Esophagus (tissue), 2 donors: ENCODE measurements around the gene SPDEF. TPM values are rescaled to one million over a fixed set of nuclear protein-coding genes. Genes with fewer than 3 reads are reported as not detected.

Experiments
- H3K27ac ChIP-seq, 2 donors: one replicate each; pipeline ENCODE4 v1.5.1; 2013; ENCODE audit warnings: low read depth in 2 of 2, mild to moderate bottlenecking in 2 of 2, inconsistent platforms in 1 of 2, low read length in 1 of 2, moderate library complexity in 1 of 2
- H3K27me3 ChIP-seq, 2 donors: one replicate each; pipeline ENCODE4 v1.6.1; 2013; ENCODE audit warnings: low read length in 2 of 2, control low read depth in 1 of 2, mild to moderate bottlenecking in 1 of 2; ENCODE audit not compliant: insufficient read depth in 2 of 2, control insufficient read depth in 1 of 2
- H3K36me3 ChIP-seq, 2 donors: one replicate each; pipeline ENCODE4 v1.6.1; 2013; ENCODE audit warnings: low read length in 1 of 2; ENCODE audit not compliant: control insufficient read depth in 2 of 2, insufficient read depth in 2 of 2
- H3K4me1 ChIP-seq, 2 donors: one replicate each; pipeline ENCODE4 v1.6.1; 2013; ENCODE audit warnings: low read length in 1 of 2; ENCODE audit not compliant: control insufficient read depth in 2 of 2, insufficient read depth in 2 of 2
- H3K4me3 ChIP-seq, 2 donors: one replicate each; pipeline ENCODE4 v1.5.1; 2013; ENCODE audit warnings: low read length in 2 of 2, mild to moderate bottlenecking in 2 of 2, low read depth in 1 of 2, moderate library complexity in 1 of 2
- H3K9me3 ChIP-seq, 2 donors: one replicate each; pipeline ENCODE4 v1.6.1; 2013; ENCODE audit warnings: mild to moderate bottlenecking in 2 of 2, low read depth in 1 of 2, low read length in 1 of 2, moderate library complexity in 1 of 2; ENCODE audit not compliant: control insufficient read depth in 2 of 2, insufficient read depth in 1 of 2
- WGBS, 2 donors: extraction: QIAGEN DNeasy Blood & Tissue Kit; methylation state at CpG; one replicate each; pipeline ENCODE4 v1.1.7; 2013; 5-methylcytosine and 5-hydroxymethylcytosine counted together
- polyA plus RNA-seq, 2 donors: library from polyadenylated mRNA; stranded (reverse); fragments of 200-250 nt; gene quantifications; one replicate each; pipeline ENCODE4 v1.2.3, GENCODE V29; 2013
- donor health status: healthy with polysubstance abuse.
- donor health status: Bipolar disorder and iron deficiency.

SPDEF gene
- polyA plus RNA-seq, 2 donors: 0.08 TPM

DNA sequence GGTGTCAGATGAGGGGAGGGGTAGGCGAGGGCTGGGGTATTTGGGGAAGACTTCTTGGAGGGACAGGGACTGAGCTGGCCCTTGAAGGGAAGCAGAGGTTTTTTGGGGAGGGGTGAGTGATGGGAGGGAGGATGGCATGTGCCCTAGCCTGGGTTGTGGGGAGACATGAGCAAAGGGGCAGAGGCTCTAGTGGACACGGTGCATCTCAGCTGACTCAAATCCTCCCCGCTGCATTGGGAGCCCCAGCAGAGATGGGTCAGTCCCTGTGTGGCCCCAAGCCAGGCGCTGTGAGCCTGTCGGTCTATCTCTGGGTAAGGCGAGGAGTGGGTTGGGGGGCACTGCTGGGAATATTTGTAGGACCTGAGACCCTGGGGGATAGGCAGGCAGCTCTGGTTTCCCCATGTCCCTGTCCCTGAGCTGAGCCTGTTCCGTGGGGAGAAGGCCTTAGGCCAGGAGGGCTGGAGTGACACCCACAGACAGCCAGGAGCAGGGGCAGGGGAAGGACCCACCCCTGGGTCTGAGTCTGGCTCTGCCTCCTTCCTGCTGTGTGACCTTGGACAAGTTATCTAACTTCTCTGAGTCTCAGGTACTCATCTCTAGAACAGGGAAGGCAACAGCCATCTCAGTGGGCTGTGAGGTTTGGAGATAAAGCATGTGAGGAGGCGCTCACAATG, 36.0 kb downstream of the SPDEF start:
- no peaks in the 10 kb centered on the region for H3K9me3 ChIP-seq
- H3K27ac ChIP-seq: no peak overlapping the region
- WGBS, 2 donors: 89 to 90% methylated on average over 8 of the region's 8 CpGs
- H3K27me3 ChIP-seq: no peaks in the 10 kb centered on the region
- H3K4me3 ChIP-seq: no peak overlapping the region
- no peaks in the 10 kb centered on the region for H3K36me3 ChIP-seq
- H3K4me1 ChIP-seq: no peaks in the 10 kb centered on the region

DNA sequence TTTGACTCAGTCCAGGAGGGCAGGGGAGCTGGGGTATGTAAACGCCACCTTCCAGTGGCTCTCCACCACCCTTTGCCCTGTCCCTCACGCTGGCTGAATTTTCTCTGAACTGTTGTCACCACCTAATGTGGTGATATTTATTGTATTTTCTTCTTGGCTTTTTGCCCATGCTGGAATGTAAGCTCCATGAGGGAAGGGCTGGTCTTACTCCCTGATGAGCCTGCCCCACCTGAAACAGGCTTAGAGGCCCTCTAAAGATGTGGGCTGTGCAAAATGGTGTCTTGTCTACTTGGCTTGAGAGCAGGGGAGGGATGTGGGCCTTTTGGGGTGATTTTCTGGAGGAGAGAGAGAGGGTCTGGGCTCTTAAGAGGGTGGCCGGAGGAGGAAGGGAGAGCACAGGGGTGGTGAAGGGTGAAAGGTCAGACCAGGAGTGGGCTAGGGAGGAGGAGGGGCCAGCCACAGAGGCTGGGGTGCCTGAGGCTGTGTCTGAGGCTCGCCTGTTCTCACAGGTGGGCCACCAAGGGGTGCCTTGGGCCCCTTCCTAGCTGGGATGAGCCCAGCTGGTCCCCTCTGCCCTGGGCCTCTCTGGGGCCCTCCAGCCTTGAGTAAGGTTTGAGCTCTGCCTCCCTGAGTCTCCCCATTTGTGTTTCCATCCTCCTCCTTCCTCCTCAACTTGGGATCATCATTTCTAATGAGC, 37.3 kb downstream of the SPDEF start:
- no peaks in the 10 kb centered on the region for H3K27me3 ChIP-seq
- no peak overlapping the region for H3K4me3 ChIP-seq
- no peaks in the 10 kb centered on the region for H3K36me3 ChIP-seq
- WGBS, 2 donors: 85 to 91% methylated on average over 4 of the region's 4 CpGs
- no peaks in the 10 kb centered on the region for H3K4me1 ChIP-seq
- H3K9me3 ChIP-seq: no peaks in the 10 kb centered on the region
- no peak overlapping the region for H3K27ac ChIP-seq

DNA sequence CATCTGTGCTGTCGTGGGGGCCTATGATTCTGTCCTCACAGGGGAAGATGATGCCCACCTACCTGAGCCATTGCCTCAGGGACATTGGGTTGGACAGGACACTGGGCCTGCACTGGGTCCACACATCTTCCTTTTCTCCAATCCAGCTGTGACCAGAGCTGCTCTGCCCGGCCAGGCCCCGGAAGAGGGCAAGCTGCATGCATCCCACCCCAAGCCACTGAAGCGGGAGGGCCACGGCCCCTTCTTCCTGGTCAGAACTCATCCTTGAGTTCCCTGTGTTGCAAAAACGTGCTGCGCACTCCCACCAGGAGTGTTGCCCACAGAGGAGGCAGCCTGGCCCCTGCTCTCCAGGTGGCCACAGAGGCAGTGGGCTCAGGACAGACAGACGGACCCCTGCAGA, 38.2 kb downstream of the SPDEF start:
- no peak overlapping the region for H3K4me3 ChIP-seq
- H3K9me3 ChIP-seq: no peaks in the 10 kb centered on the region
- no peaks in the 10 kb centered on the region for H3K36me3 ChIP-seq
- 84 to 90% methylated on average over 8 of the region's 8 CpGs for WGBS, 2 donors
- no peaks in the 10 kb centered on the region for H3K4me1 ChIP-seq
- no peaks in the 10 kb centered on the region for H3K27me3 ChIP-seq
- H3K27ac ChIP-seq: no peak overlapping the region

- no peak overlapping the region for H3K27ac ChIP-seq
- 77 to 82% methylated on average over 4 of the region's 4 CpGs for WGBS, 2 donors
- no peaks in the 10 kb centered on the region for H3K27me3 ChIP-seq
- no peaks in the 10 kb centered on the region for H3K36me3 ChIP-seq
- no peak overlapping the region for H3K4me3 ChIP-seq
- H3K4me1 ChIP-seq: no peaks in the 10 kb centered on the region
- no peaks in the 10 kb centered on the region for H3K9me3 ChIP-seq
Measured at GRCh38 chr6:34517461-34517881, 38.7 kb downstream of the SPDEF start.

DNA sequence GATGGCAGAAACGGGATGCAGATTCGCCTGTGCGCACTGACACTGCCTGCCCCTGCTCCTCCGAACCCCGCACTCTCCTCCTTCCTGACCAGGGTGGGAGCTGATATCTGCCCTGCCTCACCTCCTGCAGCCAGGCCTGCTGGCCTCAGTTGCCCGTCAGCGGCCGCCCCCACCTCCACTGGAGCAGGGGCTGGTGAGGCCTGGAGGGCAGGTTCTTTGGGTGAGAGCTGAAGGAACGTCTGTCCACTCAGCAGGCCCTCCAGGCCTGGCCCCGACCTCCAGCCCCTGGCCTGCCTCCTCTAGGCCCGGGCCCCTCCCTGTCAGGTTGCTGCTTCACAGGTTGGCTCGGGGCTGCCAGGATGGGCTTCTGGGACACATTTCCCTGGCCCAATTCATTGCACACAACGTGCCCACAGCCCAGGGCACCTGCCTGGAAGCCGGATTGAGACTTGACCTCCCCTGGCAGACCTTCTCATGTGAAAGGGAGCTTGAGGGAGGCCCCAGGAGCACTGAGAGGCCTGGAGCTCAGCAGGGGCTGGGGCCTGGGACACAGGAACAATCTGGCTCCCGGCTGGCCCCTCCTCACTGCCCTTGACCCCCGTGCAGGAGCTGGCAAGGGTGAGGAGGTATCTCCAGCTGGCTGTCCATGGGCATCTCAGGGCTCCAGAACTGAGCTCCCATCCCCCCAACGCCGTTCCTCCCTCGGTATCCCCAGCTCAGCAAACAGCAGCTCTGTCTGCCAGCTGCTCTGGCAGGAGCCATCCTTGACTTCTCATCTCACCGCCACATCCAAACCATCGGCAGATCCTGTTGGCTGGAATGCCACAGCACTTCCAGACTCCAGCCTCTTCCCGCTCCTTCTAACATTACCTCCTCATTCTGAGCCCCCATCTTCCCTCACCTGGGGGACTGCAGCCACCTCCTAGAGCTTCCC, 39.5 kb downstream of the SPDEF start:
- Histone ChIP-seq H3K36me3 (no peaks in the 10 kb centered on the region), H3K4me1 (no peaks in the 10 kb centered on the region), H3K27ac (no peak overlapping the region), H3K4me3 (no peak overlapping the region), H3K9me3 (no peaks in the 10 kb centered on the region), H3K27me3 (no peaks in the 10 kb centered on the region)
- WGBS, 2 donors: 86 to 87% methylated on average over 22 of the region's 22 CpGs

DNA sequence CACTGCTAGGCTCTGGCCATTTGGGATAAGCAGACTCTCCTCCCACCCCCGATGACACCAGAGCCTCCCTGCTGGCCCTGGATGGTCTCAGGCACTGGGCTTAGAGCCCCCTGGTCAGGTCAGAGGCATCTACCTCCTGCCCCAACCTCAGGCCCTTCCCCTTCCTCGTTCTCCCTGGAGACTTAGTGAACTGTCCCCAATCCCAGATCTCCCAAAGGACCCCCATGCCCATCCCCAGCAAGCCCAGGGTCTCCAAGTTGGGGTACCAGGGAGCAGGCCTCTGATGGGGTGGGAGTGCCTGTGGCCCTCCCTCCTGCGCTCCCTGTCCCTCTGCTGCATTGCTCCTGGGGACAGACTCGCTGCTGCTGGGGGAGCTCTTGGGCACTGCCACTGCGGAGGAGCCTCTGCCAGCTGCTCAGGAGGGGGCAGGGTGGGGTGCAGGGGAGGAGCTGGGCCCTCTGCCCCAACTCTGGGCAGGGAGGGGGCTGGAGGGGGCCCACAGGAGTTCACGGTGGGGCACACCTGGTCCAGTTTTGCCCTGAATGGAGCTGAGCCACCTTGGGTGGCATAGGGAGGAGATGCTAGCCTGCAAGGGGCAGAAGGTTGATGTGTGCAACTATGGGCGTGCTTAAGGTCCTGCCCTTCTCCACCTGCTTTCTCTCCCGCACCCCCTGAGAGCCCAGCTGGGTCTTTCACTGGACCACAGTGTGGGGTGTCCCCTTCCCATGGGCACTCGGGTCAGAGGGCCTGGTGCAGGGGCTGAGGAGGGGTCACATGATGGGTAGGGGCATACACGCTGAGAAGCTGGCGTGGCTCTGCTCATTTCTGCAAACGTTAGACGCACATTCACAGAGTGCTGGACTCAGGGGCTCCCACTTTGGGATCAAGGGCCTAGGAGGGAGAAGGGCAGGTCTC, 40.4 kb downstream of the SPDEF start:
- no peaks in the 10 kb centered on the region for H3K9me3 ChIP-seq
- H3K27ac ChIP-seq: no peak overlapping the region
- H3K4me1 ChIP-seq: no peaks in the 10 kb centered on the region
- no peaks in the 10 kb centered on the region for H3K27me3 ChIP-seq
- WGBS, 2 donors: 78 to 81% methylated on average over 13 of the region's 13 CpGs
- no peaks in the 10 kb centered on the region for H3K36me3 ChIP-seq
- no peak overlapping the region for H3K4me3 ChIP-seq

DNA sequence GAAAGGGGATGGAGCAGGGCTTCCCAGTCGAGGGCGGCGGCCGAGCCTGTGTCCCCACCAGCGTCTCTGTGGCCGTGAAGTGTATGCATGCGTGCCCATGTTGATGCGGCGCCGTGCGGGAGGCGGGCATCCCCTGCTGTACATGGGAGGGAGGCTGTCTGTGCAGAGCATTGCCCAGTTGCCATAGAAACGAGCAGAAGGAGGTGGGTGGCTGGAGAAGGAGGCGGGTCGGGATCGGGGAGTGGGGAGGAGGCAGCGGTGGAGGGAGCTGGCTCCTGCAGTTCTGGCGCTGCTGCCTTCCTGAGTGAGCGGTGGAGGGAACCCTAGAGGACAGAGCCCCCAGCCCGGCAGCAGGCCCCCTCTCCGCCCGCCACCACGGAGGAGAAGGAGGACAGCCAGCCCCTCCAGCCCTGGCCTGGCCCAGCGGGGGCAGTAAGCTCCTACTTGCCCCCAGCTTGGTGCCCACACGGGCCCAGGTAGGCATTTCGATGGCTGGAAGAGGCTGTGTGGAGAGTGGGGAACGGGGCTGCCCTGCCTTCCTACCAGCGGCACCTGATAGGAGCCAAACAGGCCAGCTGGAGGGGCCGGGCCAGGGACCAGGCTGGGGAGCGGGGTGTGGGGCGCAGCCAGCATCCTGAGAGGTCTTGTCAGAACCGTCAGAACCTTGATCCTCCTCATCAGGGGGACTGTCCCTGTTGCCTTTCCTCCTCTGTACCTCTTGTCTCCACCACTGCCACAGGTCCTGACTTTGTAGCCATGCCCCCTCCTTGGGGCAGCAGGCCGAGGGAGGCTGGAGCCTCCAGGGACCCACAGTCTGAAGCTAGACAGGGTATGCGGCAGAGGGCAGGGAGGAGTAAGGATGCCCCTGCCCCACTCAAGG, 41.3 kb downstream of the SPDEF start:
- H3K9me3 ChIP-seq: no peaks in the 10 kb centered on the region
- H3K4me1 ChIP-seq: no peaks in the 10 kb centered on the region
- H3K27ac ChIP-seq: no peak overlapping the region
- H3K36me3 ChIP-seq: no peaks in the 10 kb centered on the region
- no peaks in the 10 kb centered on the region for H3K27me3 ChIP-seq
- no peak overlapping the region for H3K4me3 ChIP-seq
- WGBS, 2 donors: 36% methylated on average over 30 to 34 of the region's 34 CpGs

GRCh38 chr6:34514112-34514511, 42.0 kb downstream of the SPDEF start:
- Histone ChIP-seq H3K4me1 (no peaks in the 10 kb centered on the region), H3K4me3 (no peak overlapping the region), H3K36me3 (no peaks in the 10 kb centered on the region), H3K9me3 (no peaks in the 10 kb centered on the region), H3K27me3 (no peaks in the 10 kb centered on the region), H3K27ac (no peak overlapping the region)
- 84 to 88% methylated on average over 8 of the region's 8 CpGs for WGBS, 2 donors
